Progenitor cell of endocrine pancreas (in vitro differentiated cells): ENCODE measurements around the gene TRAPPC4. TPM values are rescaled to one million over a fixed set of nuclear protein-coding genes. Genes with fewer than 3 reads are reported as not detected.

Source experiments
- DNase-seq: peaks from one replicate; pipeline ENCODE4 v3.0.0; 2021; ENCODE audit warnings: low spot score; ENCODE audit not compliant: unreplicated experiment
- H3K27ac Mint-ChIP-seq: 2 replicates; pipeline ENCODE4 v1.8.0; 2021; ENCODE audit warnings: mild to moderate bottlenecking, moderate library complexity, mixed read lengths
- H3K27me3 Mint-ChIP-seq: 2 replicates; pipeline ENCODE4 v1.8.0; 2021; ENCODE audit warnings: mixed read lengths
- H3K36me3 Mint-ChIP-seq: 2 replicates; pipeline ENCODE4 v1.8.0; 2022; ENCODE audit warnings: mixed read lengths; ENCODE audit not compliant: insufficient read depth
- H3K4me1 Mint-ChIP-seq: 2 replicates; pipeline ENCODE4 v1.8.0; 2021; ENCODE audit warnings: low read depth, mixed read lengths
- H3K4me3 Mint-ChIP-seq: 2 replicates; pipeline ENCODE4 v1.8.0; 2021; ENCODE audit warnings: low read depth, mild to moderate bottlenecking, moderate library complexity, mixed read lengths
- H3K9me3 Mint-ChIP-seq: 2 replicates; pipeline ENCODE4 v1.8.0; 2021; ENCODE audit warnings: low read depth, mixed read lengths
- total RNA-seq: library from RNA; stranded (reverse); gene quantifications from 2 replicates; pipeline ENCODE4 v1.2.1, GENCODE V29; 2021
- TF ChIP-seq, protein P1 (sequence below): fragments of 200-600 bp; sonication (generic); IDR thresholded peaks from one replicate; pipeline ENCODE4 v1.5.0; 2021; ENCODE audit warnings: antibody characterized with exemption, mild to moderate bottlenecking; ENCODE audit not compliant: unreplicated experiment

TRAPPC4 gene
- total RNA-seq, 1 donor from 2014 or later, result 60.3 TPM

DNA sequence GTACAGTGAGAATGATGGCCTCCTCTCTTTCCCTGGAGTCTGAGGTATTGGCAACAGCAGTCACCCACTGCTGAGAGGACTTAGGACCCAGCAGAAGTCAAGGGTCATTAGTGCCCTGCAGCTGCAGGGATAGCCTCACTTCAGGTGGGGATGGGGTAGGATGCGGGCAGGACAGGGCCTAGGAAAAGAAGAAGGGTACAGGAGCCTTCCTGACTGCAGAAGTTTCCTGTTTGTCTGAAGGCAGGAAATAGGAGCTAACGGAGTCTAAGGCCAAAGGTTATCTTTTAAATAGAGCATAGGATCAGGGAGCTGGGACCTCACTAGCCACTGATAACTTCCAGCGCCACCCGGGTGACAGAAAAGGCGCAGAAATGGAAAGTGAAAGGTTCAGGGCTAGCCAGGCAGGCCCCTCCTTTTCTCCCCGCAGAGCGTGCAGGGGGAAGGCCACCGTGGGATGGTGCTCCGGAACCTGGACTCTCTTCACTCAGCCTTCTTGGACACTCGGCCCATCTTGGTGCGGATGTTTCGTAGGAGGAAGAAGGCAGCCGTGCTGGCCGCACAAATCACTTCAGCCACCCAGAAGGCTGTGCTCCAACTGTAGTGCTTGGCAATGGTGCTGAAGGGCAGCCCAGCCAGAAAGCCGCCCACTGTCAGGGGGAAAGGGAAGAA lies 6.0 kb downstream of the TRAPPC4 start:
- Mint-ChIP-seq H3K4me3 (no peak overlapping the region), H3K4me1 (peaks cover 32% of the 10 kb centered on the region), H3K27me3 (no peaks in the 10 kb centered on the region), H3K27ac (peak overlapping the region; percentile 80), H3K36me3 (peaks cover 19% of the 10 kb centered on the region), H3K9me3 (no peaks in the 10 kb centered on the region)
- no peak for DNase-seq
- TF ChIP-seq, protein P1, sequence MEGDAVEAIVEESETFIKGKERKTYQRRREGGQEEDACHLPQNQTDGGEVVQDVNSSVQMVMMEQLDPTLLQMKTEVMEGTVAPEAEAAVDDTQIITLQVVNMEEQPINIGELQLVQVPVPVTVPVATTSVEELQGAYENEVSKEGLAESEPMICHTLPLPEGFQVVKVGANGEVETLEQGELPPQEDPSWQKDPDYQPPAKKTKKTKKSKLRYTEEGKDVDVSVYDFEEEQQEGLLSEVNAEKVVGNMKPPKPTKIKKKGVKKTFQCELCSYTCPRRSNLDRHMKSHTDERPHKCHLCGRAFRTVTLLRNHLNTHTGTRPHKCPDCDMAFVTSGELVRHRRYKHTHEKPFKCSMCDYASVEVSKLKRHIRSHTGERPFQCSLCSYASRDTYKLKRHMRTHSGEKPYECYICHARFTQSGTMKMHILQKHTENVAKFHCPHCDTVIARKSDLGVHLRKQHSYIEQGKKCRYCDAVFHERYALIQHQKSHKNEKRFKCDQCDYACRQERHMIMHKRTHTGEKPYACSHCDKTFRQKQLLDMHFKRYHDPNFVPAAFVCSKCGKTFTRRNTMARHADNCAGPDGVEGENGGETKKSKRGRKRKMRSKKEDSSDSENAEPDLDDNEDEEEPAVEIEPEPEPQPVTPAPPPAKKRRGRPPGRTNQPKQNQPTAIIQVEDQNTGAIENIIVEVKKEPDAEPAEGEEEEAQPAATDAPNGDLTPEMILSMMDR, result no peak

DNA sequence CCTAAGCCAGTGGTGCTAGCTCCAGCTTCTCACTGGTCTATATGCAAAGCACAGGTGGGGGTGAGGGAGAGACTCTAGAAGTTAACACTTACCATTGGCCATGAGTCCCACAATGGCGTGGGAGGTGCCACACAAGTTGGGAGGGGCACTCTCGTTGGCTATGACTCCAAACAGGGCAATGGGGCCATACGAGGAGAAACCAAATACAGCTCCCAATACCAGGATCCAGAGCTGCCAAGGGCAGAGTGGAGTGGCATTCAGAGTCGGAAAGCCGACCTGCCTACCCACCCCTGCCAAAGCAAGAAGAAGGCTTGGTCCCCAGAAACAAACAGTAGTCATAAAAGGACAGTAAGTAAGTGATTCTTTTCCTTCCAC lies 6.5 kb downstream of the TRAPPC4 start:
- TF ChIP-seq, protein P1, result no peak
- H3K9me3 Mint-ChIP-seq, result no peaks in the 10 kb centered on the region
- peaks cover 31% of the 10 kb centered on the region for H3K4me1 Mint-ChIP-seq
- H3K27ac Mint-ChIP-seq, result no peak overlapping the region
- H3K36me3 Mint-ChIP-seq, result peaks cover 17% of the 10 kb centered on the region
- no peak overlapping the region for H3K4me3 Mint-ChIP-seq
- H3K27me3 Mint-ChIP-seq, result no peaks in the 10 kb centered on the region
- DNase-seq, result no peak

DNA sequence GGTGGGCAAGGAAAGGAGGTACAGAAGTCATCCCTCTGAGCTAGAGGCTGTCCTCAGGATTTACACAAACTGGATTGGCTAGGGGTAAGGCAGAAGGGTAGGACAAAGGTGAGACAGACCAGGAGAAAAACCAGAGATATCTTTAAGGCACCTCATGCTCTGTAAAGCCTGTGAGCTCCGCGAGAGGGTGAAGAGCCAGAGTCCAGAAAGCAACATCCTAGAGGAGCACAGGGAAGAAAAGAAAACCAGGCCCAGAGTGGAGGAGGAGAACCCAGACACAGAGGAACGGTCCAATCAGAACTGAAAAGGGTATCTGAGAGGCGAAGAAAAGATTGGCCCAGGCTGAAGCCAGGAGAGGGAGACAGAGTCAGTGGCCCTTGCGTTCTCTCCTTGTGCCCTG lies 7.0 kb downstream of the TRAPPC4 start:
- Mint-ChIP-seq H3K36me3 (peaks cover 16% of the 10 kb centered on the region), H3K27me3 (no peaks in the 10 kb centered on the region), H3K9me3 (no peaks in the 10 kb centered on the region), H3K4me1 (peaks cover 30% of the 10 kb centered on the region), H3K27ac (peak overlapping the region; percentile 7), H3K4me3 (no peak overlapping the region)
- TF ChIP-seq, protein P1, result no peak
- DNase-seq, result no peak

DNA sequence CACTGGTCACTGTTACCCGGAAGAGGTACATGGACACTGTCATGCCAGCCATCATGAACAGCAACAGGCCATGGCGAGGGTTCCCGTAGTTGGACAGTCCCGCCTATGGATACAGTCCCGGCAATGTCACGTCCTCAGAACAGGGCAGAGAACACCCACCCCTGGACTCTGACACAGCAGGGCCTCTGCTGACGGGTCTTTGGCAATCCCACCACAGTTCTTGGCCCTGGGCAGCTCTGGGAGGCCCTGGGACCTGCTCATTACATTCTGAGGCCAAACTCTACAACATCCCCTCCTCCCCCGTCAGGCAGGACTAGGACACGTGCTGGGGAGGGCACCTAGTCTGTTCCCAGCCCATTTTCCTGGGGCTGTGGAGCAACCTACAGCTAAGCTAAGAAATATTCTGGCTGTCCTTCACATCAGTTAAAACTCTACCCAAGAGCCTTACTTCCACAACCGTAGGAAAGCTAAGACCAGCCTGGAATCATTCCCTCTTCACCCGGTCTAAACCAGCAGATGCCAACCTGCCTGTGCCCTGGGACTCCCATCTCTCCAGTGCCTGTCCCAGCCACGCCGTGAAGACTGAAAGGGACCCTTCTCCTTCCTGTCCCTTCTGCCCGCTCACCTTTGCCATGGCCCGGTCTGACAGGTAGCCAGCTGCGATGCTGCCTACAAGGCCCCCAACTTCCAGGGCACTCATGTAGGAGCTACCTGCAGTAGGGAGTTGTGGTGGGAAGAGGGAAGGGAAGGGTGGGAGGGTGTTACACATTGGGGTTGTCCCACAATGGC lies 7.6 kb downstream of the TRAPPC4 start:
- Mint-ChIP-seq H3K27ac (no peak overlapping the region), H3K4me3 (no peak overlapping the region), H3K9me3 (no peaks in the 10 kb centered on the region), H3K4me1 (peaks cover 30% of the 10 kb centered on the region), H3K27me3 (no peaks in the 10 kb centered on the region), H3K36me3 (peaks cover 16% of the 10 kb centered on the region)
- no peak for DNase-seq
- TF ChIP-seq, protein P1, result no peak

DNA sequence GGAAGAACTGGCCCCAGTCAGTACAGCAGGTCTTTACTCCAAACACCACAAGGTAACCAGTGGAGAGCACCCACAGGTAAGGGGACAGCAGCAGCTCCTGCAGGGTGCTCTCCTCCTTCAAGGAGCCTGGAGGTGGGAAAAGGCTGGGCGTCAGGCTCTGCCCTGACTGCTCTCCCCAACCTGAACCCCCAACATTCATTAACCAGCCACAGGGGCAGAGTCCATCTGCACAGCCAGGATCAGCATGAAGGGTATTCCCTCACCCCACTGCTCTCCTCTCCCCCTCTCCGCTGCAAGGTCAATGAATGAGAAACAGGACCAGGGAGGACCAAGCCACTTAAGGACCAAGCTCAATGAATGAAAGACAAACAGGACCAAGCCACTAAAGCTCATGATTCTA lies 8.4 kb downstream of the TRAPPC4 start:
- TF ChIP-seq, protein P1, result no peak
- DNase-seq, result no peak
- H3K4me3 Mint-ChIP-seq, result no peak overlapping the region
- H3K27ac Mint-ChIP-seq, result no peak overlapping the region
- peaks cover 12% of the 10 kb centered on the region for H3K36me3 Mint-ChIP-seq
- no peaks in the 10 kb centered on the region for H3K9me3 Mint-ChIP-seq
- peaks cover 27% of the 10 kb centered on the region for H3K4me1 Mint-ChIP-seq
- peaks cover 4% of the 10 kb centered on the region for H3K27me3 Mint-ChIP-seq
